CD4-positive, alpha-beta T cell treated with Interferon alpha-2 for 1 hour (primary cell): ENCODE measurements around the gene EMC1.

Experiments
- DNase-seq, 2 donors: peaks; one replicate each; pipeline ENCODE4 v3.0.0-alpha.2; 2020 to 2022

Gene EMC1

DNA sequence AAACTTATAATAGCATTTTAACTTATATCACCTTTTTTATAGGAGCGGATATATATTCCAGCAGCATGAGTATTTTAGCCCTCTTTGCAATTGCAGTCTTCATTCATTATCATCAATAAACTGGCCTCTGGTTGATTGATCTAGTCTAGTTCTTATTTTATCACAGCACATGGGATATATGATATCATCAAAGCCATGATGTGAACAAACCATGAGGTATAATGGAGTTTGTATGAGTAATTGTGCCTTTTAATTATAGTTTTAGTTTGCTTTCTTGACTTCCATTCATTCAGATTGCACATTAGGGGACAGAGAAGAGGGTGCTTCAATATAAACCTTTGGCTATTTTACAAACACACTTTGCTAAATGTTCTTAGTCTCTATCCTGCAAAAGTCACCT lies 37.7 kb downstream of the EMC1 start:
- DNase-seq, result no peak

DNA sequence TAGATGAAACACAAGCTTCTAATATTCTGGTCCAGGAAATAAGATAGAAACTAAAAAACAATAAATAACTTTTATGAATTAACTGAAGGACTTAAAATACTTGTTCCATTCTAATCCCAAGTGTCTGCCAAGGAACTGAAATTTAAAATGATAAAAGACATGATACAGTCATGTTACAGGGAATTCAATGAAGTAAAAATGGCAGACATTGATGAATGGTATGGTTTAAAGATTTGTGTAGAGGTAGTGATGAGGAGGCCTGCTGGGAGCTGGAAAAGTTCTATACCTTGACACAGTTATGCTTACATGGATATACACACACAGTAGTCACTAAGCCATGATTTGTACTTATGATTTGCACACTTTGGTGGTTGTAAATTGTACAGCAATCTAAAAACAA lies 39.2 kb downstream of the EMC1 start:
- no peak for DNase-seq

DNA sequence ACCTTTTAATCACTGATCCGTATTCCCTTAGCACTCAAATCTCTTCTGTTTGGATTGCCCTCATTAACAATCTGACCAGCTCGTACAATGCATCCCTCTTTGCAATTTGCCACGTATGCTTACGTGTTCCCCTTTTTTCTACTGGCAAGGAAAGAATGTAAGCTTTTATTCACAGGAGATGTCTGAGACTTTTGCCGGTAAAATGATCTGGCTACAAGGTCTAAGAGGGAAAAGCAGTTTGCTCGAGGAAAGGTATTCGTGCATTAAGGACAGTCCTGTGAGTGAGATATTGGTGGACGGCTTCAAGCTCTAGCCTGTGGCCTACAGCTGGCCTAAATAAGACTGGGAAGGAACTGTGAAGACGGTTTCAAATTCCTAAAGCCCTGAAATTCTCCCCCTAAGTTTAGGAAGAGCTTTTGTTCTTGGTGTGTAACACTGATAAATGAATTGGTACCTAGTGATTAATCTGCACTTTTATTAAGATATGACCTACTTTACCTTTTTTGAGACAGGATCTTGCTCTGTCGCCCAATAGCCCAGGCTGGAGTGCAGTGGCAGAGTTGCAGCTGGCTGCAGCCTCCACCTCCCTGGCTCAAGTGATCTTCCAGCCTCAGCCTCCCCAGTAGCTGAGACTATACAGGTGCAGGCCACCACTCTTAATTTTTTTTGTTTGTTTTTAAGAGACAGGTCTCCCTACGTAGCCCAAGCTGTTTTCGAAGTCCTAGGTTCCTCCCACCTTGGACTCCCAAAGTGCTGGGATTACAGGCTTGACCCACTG lies 40.4 kb downstream of the EMC1 start:
- DNase-seq, result no peak

DNA sequence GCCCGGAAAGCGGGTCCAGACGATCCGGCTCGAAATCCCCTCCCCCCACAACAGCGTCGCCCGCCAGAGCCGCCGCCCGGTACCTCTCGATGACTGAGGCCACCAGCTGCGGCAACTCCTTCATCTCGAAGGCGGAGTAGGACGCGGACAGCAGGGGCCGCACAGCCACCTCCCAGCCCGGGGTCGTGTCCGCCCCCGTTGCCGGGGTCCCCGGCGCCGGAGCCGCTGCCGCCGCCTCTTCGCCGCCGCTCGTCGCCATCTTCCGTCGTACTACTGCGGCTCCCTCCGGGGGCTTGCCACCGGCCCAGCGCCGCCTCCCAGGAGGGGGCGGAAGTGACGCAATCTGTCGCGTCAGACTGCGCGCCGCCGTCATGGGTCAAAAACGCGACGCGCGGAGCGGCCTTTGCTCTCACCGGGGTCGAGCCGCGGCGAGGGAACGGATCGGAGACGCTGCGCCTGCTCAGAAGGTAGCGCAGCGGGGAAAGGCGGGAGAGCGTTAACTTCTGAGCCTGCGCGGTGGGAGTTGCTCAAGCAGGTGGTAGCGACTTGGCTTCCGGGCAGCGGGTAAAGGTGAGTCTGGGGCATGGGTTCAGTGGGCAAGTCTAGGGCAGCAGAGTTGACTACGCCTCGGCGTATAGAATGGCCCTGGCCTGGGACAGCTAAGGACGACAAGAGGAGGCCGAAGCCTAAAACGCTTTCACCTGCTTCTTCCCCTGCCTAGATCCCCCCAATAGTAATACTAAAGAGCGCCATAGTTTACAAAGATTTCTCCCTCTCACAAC lies 41.1 kb downstream of the EMC1 start, which contains the start of gene UBR4:
Gene UBR4 (minus strand): TSS at position 277 of the 782 bp plus-strand sequence. CDS start 18 bp downstream, at position 259.
- peak; percentile 95 to 97 for DNase-seq

DNA sequence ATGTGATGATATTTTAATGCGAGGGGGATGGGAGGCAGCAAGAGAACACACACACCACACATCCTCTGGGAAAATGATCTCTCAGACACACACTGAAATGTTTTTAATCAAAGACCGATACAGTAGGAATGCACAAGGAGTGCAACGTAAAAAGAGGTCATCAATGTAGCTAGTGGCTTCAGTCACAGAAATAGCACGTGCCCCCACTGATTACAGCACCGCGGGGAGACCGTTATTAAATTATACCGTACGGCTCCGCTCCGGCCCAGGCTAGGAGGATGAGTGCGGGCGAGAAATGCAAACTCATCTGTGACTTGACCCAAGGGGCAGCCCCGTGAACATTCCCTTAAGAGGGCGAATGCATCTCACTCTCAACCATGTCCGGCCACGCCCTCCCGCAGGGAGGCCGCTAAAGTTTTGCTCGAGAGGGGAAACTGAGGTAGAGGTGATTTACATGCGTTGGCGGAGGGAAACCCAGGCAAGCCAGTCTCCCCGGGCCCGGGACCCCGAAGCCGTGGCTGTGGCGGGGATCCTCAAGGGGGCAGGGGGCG lies 41.8 kb downstream of the EMC1 start:
- DNase-seq, result peak; percentile 56 to 57

DNA sequence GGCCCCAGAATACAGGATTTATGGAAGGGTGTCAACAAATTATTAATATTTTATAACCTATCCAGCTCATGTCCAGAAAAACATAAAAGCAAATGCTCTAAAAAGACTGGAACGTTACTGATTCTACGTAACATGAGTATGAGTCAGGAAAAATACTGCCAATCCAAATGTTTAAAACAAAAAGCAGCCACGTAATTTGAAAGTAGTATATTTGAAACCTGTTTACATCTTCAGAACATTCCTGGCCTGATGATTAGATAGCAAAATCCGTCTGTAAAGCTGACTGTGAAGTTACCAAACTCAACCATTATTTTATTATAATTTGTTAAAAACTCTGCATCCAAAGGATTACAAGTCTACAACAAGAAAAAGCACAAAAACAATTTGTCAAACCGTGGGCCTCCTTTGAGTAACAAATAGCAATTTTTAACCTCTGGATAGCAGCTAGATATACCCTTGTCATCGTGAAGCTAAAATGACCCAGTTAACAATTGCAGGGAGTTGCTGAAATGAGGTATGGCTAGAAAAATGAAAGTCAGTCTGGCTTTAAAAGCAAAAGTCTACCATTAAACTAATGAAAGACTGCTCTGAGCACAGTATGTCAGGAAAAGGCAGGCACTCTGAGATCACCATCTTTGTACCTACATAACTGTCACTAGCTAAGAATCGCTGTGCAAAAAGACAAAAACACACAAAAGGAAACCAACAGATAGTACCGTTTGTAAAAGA lies 42.5 kb downstream of the EMC1 start:
- no peak for DNase-seq

DNA sequence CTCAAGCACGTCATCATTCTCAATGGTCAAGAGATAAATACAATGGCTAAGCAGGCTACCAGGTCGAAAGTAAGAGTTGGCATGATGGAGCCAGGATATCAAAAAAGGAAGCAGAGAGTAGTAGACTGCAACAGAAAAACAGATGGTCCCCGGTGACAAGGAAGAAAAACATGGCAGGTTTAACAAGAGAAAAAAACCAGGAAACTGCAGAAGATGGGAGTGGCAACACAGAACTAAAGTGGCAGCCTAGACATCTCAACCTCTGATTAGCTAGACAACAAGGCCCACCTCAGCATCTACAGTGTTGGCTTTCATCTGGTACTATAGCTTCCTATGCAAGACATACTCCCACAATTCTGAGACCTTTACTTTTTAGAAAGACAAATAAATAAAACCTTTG lies 44.4 kb downstream of the EMC1 start:
- DNase-seq, result no peak

DNA sequence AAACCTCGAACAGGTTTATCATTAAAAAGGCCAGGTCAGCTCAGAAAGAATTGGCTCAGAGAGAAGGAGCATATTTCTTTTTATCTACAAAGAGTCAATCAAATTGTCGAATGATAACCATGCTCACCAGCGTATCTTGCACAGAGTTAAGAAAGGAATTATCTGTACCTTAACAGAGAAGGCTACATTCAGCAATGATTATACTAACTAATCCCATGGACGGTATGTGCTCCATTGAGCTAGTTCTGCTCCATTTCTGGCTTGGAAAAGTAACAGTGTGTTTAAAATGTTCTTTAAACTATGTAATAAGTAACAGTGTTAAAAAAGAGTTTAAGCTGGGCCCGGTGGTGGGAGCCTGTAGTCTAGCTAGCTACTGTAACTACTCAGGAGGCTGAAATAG lies 45.5 kb downstream of the EMC1 start:
- no peak for DNase-seq

DNA sequence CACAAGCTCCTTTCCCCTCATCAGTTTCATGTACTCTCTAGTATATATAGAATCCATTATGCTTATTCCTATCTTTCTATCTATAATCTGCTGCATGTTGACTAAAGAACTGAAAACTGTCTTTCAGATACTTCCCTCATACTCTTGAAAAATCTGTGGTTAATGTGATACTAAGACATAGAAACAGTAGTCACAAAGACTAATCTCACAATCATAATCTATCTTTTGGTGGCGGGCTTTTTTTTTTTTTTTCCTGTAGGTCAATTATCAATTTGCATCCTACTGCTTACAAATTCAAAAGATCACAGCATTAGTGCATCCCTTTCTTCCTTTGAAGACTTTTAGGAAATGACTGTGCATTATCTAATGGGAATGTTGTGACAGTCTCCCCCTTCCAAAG lies 45.9 kb downstream of the EMC1 start:
- no peak for DNase-seq

DNA sequence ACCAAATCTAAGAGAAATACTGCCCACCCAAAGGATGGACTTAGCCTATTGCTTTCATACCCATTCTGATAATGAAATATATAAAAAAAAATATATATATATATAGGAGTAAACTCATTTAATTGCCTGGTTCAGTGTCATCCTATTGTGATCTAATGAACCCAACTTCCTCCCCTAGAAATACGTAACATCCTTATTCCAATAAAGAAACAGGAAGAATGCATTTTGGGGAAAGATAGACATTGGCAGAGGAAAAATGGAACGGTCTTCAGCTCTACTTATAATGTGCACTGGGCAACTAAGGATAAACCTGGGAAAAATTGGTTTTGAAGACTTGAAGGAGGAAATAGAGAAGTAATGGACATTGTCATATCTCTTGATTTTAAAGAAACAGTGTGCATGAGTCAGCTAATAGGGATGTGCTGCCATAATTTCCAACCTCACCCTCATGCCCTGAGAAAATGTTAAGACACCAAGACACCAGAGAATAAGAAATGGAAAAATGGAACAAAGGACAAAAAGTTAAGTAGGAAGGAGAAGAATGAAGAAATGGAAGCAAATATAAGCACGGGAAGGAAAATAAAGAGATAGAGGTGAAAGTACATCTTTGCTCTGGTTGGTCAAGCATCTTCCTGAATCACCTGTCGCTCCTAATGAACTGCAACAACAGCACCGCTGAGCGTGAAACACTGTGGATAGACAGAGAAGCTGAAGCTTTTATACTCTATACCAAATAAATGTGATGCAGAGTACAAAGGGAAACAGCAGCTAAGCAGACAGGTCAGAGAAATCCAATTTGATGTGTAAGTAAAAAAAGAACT lies 46.7 kb downstream of the EMC1 start:
- no peak for DNase-seq

DNA sequence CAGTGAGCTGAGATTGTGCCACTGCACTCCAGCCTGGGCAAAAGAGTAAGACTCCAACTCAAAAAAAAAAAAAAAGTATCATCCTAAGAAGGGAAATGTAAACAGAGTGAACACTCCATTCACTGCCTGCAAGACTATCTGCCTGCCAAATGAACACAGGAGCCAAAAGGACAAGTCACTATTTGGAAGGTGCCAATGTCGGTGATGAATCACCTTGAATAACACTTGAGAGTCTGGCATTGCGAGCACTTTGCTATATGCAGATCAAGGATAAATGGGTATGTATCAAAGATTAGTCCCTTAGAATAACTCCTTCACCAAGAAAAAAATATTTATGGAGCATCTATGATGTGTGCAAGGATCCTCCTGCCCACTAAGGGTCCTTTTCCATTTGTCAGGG lies 47.9 kb downstream of the EMC1 start:
- no peak for DNase-seq

DNA sequence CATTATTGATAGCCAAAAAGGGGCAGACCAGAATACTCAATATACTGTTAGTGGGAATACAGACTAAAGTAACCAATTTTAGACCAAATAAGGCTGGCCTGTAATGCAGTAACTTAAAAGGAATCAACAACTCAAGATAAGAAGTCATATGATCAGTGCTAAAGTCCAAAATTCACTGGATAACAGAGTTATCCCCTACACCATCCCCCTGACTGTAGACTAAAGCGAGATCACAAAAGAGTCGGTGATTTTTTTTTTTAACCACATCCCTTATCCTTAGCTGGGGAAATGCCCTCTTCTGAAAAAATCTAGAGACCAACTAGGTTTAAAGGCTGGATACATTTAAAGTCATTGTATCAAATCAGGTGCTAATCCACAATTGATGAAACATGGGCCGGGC lies 48.9 kb downstream of the EMC1 start:
- DNase-seq, result peak in 1 of 2 donors; percentile 10

DNA sequence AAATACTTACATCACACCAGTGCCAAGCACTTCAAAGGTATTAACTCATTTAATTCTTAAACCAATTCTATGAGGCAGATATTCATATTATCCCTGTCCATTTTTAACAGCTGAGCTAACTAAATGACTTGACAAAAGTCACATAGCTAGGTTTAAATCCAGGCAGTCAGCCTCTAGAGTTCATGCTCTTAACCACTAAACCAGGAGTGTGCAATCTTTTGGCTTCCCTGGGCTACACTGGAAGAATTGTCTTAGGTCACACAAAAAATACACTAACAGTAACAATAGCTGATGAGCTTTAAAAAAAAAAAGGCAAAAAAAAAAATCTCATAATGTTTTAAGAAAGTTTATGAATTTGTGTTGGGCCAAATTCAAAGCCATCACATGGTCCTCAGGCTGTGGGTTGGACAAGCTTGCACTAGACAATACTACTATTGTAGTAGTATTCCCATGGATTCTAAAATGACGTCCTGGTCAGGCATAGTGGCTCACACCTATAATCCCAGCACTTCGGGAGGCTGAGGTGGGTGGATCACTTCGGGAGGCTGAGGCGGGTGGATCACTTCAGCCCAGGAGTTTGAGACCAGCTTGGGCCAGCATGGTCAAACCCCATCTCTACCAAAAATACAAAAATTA lies 51.2 kb downstream of the EMC1 start:
- DNase-seq, result no peak

DNA sequence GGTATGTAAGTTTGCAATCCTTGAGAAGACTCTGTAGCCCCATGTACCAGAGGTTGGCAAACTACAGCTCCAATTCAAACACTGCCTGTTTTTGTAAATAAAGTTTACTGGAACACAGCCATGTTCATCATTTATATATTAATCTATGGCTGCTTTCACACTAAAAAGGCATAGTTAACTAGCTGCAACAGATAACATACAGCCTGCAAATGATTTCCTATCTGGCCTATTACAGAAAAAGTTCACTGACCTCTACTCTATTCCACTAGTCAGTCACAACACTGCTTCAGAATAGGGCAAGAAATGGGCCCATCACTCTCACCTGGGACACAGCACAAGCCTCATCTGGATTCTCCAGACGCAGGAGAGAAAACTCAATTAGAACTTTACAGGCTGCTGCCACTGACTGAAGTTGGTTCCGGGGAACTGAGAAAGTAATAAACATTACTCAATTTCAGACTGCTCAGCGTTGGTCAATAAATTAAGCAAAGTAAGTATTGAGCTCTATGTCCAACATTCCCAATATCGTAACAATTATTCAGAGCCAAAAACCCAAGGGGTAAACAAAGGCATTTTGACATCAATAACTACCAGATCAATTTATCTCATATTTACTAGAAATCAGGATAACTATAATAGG lies 51.9 kb downstream of the EMC1 start:
- DNase-seq, result no peak

DNA sequence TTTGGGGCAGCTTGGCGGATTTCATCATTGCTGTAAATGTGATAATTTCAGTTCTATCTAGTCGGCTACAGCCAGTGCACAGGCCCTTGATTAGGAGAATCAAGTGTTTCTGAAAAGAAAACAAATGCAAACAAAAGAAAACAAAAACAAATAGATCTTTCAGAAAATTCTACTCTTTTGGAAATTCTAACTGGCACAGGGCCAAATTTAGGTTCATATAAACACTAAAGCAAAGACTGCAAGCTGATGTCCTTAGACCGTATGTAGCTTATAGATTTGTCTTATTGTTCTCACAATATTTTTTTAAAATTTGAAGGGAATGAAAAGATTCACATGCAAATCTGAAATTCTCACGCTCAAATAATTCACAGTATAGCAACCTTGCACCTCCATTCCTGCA lies 52.5 kb downstream of the EMC1 start:
- DNase-seq, result no peak

DNA sequence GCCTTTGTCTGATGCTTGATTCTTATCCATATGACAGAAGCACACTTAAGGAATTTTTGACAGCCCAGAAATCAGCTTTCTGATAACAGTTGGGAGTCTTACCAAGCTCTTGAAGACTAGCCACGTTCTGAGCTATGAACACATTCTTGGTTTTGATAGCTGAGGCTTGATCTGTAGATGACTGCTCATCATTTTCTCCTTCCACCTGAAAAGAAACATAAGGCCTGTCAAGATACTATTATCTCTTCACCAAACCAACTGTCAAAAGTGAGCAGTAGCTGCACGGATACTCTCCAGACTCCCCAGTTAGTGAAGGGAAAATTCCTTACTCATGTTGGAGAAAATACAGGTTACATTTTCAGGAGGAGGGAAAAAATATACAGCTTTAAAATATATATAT lies 53.5 kb downstream of the EMC1 start:
- DNase-seq, result no peak

DNA sequence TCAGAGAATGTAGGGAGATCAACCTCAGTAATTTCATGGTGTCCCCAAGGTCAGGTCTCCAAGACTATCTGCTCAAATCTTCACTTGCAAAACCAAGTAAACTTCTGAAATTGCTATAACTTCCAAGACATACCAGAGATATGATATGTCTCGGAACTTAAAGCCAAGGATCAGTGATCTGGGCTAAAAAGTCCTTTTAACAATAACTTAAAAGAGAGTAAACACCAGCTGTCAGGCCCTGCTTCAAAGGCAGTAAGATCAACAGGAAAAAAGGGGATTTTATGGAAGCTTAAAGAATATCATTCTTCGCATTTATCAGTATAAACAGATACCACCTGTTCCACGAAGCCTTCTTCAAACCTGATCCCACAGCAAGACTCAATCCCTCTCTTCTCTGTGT lies 55.0 kb downstream of the EMC1 start:
- DNase-seq, result no peak

DNA sequence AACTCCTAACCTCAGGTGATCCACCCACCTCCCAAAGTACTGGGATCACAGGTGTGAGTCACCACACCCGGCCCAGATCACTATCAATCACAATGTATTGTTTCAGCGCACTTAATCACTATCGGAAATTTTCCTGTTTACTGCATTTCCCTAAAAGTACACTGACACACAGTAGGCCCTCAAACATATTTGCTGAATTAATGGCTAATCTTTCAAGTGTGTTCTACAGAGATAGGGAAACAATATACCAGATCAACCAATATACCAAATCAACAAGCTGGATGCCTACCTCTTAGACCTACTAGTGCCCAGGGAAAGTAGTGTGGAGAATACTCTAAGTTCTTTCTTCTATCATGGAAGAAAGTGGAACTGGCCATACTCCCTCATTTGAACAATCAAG lies 58.3 kb downstream of the EMC1 start:
- no peak for DNase-seq

DNA sequence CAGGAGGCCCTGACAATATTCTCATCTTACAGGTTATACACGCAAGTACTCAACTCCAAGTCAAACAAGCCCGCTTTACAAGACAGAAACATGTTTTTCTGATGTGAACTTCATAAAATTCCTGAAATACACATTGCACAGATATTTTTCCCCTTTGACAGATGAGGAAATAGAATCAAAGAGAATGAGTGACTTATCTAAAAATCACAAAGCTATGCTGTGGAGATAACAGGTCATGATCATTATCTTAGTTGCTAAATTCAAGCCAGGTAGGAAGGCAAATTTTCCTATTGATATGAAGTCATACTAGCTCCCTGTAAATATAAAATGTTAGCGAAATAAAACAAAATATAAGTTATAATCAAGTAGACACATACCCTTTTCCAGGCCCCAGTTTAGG lies 59.5 kb downstream of the EMC1 start:
- DNase-seq, result no peak

DNA sequence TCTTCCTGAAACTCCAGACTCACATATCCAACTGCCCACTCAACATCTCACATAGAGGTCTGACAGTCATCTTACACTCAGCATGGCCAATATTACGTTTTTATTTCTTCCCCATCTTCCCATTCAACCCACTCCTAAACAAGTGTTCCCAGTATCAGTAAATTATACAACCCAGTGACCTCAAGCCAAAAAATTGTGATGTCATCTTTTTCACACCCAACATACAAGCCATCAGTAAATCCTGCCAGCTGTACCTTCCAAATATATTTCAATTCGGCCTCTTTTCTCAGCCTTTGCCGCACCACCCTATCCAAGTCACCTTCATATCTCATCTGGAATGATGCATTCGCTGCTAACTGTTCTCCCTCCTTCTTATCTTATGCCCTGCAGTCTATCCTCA lies 60.9 kb downstream of the EMC1 start:
- no peak for DNase-seq

DNA sequence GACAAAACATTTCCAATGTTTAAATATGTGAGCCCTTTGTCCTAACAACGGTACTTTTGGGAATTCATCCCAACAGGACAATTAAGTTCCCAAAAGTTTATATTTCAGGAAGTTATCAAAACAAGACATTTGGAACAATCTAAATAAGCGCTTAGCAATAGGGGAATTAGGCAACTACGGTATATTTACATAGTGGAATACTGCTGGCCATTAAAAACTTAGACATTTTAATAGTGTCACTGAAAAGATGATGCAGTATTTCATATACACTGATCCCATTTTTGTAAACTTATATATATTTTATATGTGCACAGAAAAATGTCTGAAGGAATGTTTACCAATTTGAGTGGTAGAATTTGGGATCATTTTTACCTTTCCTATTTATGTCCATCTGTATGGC lies 62.1 kb downstream of the EMC1 start:
- DNase-seq, result no peak
